Activated CD4-positive, alpha-beta memory T cell treated with anti-CD3 and anti-CD28 coated beads for 36 hours (primary cell): ENCODE data around the gene UBA6. TPM values are rescaled to one million over a fixed set of nuclear protein-coding genes. Genes with fewer than 3 reads are reported as not detected.
"Not testable (repeated sequence)": the region's sequence is repeated elsewhere in the genome, so short reads cannot be mapped to it uniquely, and the experiment has no call there.

Experiments
- CTCF ChIA-PET: fragments of 350-600 bp; sonication (Branson Sonifier 250); formaldehyde crosslinking; loops from one replicate; lab custom pipeline; 2021; ENCODE audit warnings: antibody characterized with exemption, inconsistent platforms; lab: Charles Lee
- POLR2A ChIA-PET: fragments of 350-600 bp; sonication (Branson Sonifier 250); formaldehyde crosslinking; loops from one replicate; lab custom pipeline; 2021; ENCODE audit warnings: antibody characterized with exemption; lab: Charles Lee
- DNase-seq: peaks from one replicate; pipeline ENCODE4 v3.0.0-alpha.2; 2020
- H3K27ac Mint-ChIP-seq: one replicate; pipeline ENCODE4 v1.8.0; 2021; ENCODE audit warnings: mixed read lengths
- H3K27me3 Mint-ChIP-seq: one replicate; pipeline ENCODE4 v1.8.0; 2021; ENCODE audit warnings: mixed read lengths
- H3K36me3 Mint-ChIP-seq: one replicate; pipeline ENCODE4 v1.8.0; 2021; ENCODE audit warnings: mixed read lengths
- H3K4me1 Mint-ChIP-seq: one replicate; pipeline ENCODE4 v1.8.0; 2021; ENCODE audit warnings: low read depth, mixed read lengths
- H3K4me3 Mint-ChIP-seq: one replicate; pipeline ENCODE4 v1.8.0; 2021; ENCODE audit warnings: mild to moderate bottlenecking, mixed read lengths
- H3K9me3 Mint-ChIP-seq: one replicate; pipeline ENCODE4 v1.8.0; 2021; ENCODE audit warnings: mixed read lengths
- intact Hi-C: fragments of 100-400 bp; cut with micrococcal nuclease; formaldehyde crosslinking; loops from one replicate; pipeline ENCODE4 v1.15.1; 2023
- total RNA-seq, 2 experiments: library from RNA; stranded (reverse); gene quantifications; one replicate each; pipeline ENCODE4 v1.2.3, GENCODE V29; 2021

Gene UBA6
- total RNA-seq, 2 experiments from 2014 or later, result 107 to 112 TPM

DNA sequence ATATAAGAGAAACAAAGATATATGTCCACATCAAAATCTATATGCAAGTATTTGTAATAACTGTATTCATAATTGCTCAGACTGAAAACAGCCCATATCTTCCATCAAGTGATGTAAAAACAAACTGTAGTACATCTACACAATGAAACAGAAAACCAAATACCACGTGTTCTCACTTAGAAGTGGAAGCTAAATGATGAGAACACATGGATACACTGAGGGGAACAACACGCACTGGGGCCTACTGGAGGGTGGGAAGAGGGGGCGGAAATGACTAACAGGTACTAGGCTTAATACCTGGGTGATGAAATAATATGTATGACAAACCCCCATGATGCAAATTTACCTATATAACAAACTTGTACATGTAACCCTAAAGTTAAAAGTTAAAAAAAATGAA is 42.7 kb downstream of the UBA6 start:
- peak; percentile 63 for DNase-seq
- Mint-ChIP-seq H3K9me3 (peaks cover 29% of the 10 kb centered on the region), H3K36me3 (peaks cover 79% of the 10 kb centered on the region), H3K4me3 (no peak overlapping the region), H3K27ac (peak overlapping the region; percentile 63), H3K4me1 (peaks cover 24% of the 10 kb centered on the region), H3K27me3 (no peaks in the 10 kb centered on the region)
- POLR2A ChIA-PET, result no interaction called here
- intact Hi-C loops, result loop anchor here (1.0 to 2.0 kb wide), 5 partner anchors 27 to 136 kb away; partner anchors contain the start of genes CENPC and UBA6
- CTCF ChIA-PET, result no interaction called here

DNA sequence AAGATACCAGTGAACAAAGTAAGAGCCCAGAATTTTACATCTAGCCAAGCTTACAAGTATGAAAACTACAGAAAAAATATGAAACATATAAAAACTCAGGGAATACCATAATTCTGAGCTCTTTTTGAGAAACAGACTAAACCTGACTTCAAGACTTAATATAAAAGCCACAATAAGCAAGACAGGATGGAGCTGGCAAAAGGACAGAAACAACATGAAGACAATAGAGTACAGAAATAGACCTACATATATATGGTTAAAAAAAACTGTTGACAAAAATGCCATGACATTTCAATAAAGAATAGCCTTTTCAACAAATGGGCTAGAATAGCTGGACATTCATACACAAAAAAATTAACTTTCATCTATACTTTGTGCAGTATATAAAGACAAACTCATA is 49.4 kb downstream of the UBA6 start:
- Mint-ChIP-seq H3K27me3 (no peaks in the 10 kb centered on the region), H3K4me1 (no peaks in the 10 kb centered on the region), H3K36me3 (peaks cover 39% of the 10 kb centered on the region), H3K4me3 (no peak overlapping the region), H3K9me3 (peaks cover 4% of the 10 kb centered on the region), H3K27ac (no peak overlapping the region)
- ChIA-PET CTCF (no interaction called here), POLR2A (no interaction called here)
- intact Hi-C loops, result no loop called here
- DNase-seq, result no peak

DNA sequence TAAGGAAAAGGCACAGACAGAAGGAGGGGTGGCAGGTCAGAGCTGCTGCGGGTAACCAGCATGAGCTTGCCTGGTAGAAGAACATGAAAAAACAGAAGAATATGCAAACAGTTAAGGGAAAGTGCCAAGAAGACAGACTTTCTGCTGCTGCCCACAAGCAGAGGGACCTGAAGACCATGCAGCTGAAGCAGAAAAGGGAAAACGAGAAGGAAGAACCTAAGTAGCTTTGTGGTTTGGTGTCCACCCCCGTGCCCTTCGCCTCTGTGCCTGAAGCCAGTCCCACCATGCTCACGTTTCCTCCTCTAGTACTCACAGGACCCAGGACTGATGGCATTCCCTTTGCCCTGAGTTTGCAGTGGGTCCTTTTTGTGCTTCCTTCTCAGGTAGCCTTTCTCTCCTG is 62.8 kb downstream of the UBA6 start:
- H3K27ac Mint-ChIP-seq, result no peak overlapping the region
- DNase-seq, result no peak
- H3K4me1 Mint-ChIP-seq, result no peaks in the 10 kb centered on the region
- intact Hi-C loops, result no loop called here
- ChIA-PET CTCF (no interaction called here), POLR2A (no interaction called here)
- no peaks in the 10 kb centered on the region for H3K27me3 Mint-ChIP-seq
- H3K36me3 Mint-ChIP-seq, result peaks cover 37% of the 10 kb centered on the region
- no peaks in the 10 kb centered on the region for H3K9me3 Mint-ChIP-seq
- no peak overlapping the region for H3K4me3 Mint-ChIP-seq

DNA sequence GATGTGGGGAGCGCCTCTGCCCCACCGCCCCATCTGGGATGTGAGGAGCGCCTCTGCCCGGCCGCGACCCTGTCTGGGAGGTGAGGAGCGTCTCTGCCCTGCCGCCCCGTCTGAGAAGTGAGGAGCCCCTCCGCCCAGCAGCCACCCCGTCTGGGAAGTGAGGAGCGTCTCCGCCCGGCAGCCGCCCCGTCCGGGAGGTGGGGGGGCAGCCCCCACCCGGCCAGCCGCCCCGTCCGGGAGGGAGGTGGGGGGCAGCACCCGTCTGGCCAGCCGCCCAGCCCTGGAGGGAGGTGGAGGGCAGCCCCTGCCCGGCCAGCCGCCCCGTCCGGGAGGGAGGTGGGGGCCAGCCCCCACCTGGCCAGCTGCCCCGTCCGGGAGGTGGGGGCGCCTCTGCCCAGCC is 64.0 kb downstream of the UBA6 start:
- H3K27me3 Mint-ChIP-seq, intact Hi-C loops: not testable (repeated sequence)

DNA sequence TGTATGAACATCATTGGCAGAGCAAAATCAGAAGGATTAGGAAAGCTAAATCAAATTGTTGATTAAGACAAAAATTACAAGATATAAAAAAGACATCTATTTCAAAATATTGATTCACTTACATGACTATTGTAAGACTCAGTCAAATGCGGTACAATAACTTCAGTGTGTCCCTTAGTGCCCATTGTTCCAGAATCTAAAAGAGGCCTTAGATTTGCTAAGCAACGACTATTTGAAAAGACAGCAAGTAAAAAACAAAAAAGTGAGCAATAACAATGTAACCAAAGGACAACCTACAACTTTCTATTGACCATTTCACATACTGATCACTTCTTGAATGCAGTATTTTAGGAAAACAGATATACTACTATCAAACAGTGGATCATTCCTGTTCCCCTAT is 65.6 kb downstream of the UBA6 start:
- Mint-ChIP-seq H3K4me1 (no peaks in the 10 kb centered on the region), H3K4me3 (no peak overlapping the region), H3K27me3 (no peaks in the 10 kb centered on the region), H3K9me3 (no peaks in the 10 kb centered on the region), H3K27ac (no peak overlapping the region), H3K36me3 (peaks cover 39% of the 10 kb centered on the region)
- ChIA-PET CTCF (no interaction called here), POLR2A (no interaction called here)
- intact Hi-C loops, result no loop called here
- no peak for DNase-seq

More for the DNA sequence above, 64.0 kb downstream of the UBA6 start:
- H3K4me3 Mint-ChIP-seq, H3K27ac Mint-ChIP-seq, H3K4me1 Mint-ChIP-seq, CTCF ChIA-PET, DNase-seq, POLR2A ChIA-PET, H3K9me3 Mint-ChIP-seq: not testable (repeated sequence)
- H3K36me3 Mint-ChIP-seq, result peaks cover 37% of the 10 kb centered on the region

DNA sequence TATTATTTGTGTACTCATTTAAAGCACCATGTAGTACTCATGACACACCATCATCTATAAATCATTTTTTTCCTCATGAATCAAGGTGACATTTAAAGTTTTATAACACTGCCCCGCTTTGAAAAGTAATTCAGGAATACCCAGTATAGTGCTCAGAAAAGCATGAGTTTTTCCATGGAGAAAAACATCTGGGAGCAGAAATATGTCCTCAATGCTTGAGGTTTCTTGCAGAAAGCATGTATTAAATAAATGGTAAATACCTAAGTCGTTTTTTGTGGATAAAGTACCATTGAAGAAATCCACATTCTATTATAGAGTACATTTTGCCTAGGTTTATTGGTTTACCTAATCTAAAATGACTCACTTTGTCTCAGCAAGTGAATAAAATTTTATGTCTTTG is 66.2 kb downstream of the UBA6 start:
- intact Hi-C loops, result loop anchor here (5.0 kb wide), 1 partner anchor 87 kb away; the partner anchor contains the start of gene CENPC

DNA sequence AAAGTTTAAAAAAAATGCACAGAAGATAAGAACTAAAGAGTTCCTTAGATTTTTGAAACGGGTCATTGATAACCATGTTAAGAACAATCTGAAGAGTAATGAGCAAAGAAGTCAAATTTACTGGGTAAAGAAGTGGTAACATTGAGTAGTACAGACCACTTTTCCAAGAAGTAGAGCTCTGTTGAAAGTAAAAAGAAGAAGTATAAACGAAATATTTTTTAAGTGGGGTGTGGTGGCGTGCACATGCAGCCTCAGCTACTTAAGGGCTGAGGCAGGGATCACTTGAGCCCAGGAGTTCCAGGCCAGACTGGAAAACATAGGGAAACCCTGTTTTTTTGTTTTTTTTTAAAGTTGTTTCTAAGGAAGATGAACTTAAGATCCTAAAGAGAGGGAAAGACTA is 68.5 kb downstream of the UBA6 start:
- no peaks in the 10 kb centered on the region for H3K9me3 Mint-ChIP-seq
- H3K27ac Mint-ChIP-seq, result no peak overlapping the region
- no peaks in the 10 kb centered on the region for H3K4me1 Mint-ChIP-seq
- peaks cover 25% of the 10 kb centered on the region for H3K36me3 Mint-ChIP-seq
- no peak overlapping the region for H3K4me3 Mint-ChIP-seq
- DNase-seq, result no peak
- H3K27me3 Mint-ChIP-seq, result no peaks in the 10 kb centered on the region
- intact Hi-C loops, result loop anchor here (5.0 kb wide), 1 partner anchor 85 kb away; the partner anchor contains the start of gene CENPC
- ChIA-PET POLR2A (no interaction called here), CTCF (no interaction called here)

More for the DNA sequence above, 66.2 kb downstream of the UBA6 start:
- DNase-seq, result no peak
- no peak overlapping the region for H3K27ac Mint-ChIP-seq
- no peaks in the 10 kb centered on the region for H3K9me3 Mint-ChIP-seq
- ChIA-PET POLR2A (no interaction called here), CTCF (no interaction called here)
- H3K4me3 Mint-ChIP-seq, result no peak overlapping the region
- H3K27me3 Mint-ChIP-seq, result no peaks in the 10 kb centered on the region
- H3K4me1 Mint-ChIP-seq, result no peaks in the 10 kb centered on the region
- H3K36me3 Mint-ChIP-seq, result peaks cover 37% of the 10 kb centered on the region

DNA sequence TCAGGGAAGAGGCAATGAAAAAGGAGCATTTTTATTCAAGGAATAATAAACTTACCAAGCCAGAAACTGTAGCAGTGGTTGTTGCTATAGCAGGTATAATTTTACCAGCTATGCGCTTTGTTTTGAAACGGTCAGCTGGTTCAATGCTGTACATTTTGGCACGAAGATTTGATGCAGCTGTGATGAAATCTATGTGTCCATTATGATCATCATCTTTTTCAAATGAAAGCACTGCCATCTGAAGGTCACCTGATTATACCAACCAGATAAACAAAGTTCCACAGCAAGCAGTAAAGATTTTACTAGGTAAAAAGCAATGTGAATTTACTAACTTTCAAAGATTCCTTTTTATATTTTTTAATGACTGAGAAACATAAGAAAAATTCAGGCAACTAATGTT is 76.0 kb downstream of the UBA6 start:
- ChIA-PET POLR2A (no interaction called here), CTCF (no interaction called here)
- H3K27ac Mint-ChIP-seq, result no peak overlapping the region
- DNase-seq, result no peak
- no peak overlapping the region for H3K4me3 Mint-ChIP-seq
- peaks cover 28% of the 10 kb centered on the region for H3K36me3 Mint-ChIP-seq
- H3K9me3 Mint-ChIP-seq, result no peaks in the 10 kb centered on the region
- H3K4me1 Mint-ChIP-seq, result no peaks in the 10 kb centered on the region
- intact Hi-C loops, result no loop called here
- H3K27me3 Mint-ChIP-seq, result no peaks in the 10 kb centered on the region

DNA sequence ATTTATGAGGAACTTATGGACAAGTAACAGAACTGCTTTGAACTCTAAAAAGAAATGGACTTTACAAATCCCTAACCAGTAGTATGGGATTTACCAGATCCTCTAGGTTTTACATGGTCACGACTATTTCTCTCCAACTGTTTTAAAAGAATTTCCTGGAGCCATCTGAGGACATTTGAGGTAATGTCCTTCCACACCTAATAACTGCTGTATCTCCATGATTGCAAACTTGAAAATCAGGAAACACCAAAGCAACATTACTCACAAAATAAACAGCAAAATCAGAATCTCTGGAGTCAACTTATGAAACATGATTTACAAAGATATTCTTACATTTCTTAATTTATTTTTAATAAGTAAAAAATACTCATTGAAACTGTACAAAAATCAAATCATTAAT is 84.5 kb downstream of the UBA6 start:
- H3K36me3 Mint-ChIP-seq, result peaks cover 55% of the 10 kb centered on the region
- H3K27me3 Mint-ChIP-seq, result no peaks in the 10 kb centered on the region
- H3K27ac Mint-ChIP-seq, result no peak overlapping the region
- POLR2A ChIA-PET, result no interaction called here
- no peaks in the 10 kb centered on the region for H3K4me1 Mint-ChIP-seq
- DNase-seq, result no peak
- intact Hi-C loops, result no loop called here
- CTCF ChIA-PET, result no interaction called here
- H3K4me3 Mint-ChIP-seq, result no peak overlapping the region
- peaks cover 15% of the 10 kb centered on the region for H3K9me3 Mint-ChIP-seq

DNA sequence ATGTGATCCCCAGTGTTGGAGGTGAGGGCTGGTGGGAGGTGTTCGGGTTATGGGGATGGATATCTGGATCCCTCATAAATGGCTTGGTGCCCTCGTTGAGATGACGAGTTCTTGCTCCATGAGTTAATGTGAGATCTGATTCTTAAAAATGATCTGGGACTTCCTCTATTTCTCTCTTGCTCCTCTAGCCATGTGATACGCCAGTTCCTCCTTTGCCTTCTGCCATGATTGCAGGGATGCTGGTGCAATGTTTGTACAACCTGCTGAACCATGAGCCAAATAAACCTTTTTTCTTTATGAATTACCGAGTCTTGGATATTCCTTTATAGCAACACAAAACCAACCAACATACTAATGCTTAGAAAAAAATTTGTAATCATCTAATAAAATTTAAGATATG is 85.8 kb downstream of the UBA6 start:
- POLR2A ChIA-PET, result no interaction called here
- DNase-seq, result no peak
- Mint-ChIP-seq H3K36me3 (peaks cover 47% of the 10 kb centered on the region), H3K4me1 (no peaks in the 10 kb centered on the region), H3K27me3 (no peaks in the 10 kb centered on the region), H3K27ac (no peak overlapping the region), H3K9me3 (peaks cover 20% of the 10 kb centered on the region), H3K4me3 (no peak overlapping the region)
- intact Hi-C loops, result no loop called here
- CTCF ChIA-PET, result no interaction called here

DNA sequence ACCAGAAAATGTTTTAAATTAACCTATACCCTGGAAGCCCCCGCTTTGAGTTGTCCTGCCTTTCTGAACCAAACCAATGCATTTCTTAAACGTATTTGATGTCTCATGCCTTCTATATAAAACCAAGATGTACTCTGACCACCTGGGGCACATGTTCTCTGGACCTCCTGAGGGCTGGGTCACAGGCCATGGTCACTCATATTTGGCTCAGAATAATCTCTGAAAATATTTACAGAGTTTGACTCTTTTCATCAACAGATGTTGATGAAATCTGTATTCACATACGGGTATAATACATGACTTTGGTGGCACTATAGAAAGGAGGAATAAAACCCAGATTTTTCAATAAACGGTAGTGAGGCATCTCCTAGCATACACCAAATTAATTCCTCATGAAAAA is 86.8 kb downstream of the UBA6 start:
- peaks cover 24% of the 10 kb centered on the region for H3K9me3 Mint-ChIP-seq
- intact Hi-C loops, result no loop called here
- CTCF ChIA-PET, result no interaction called here
- H3K4me3 Mint-ChIP-seq, result no peak overlapping the region
- POLR2A ChIA-PET, result no interaction called here
- no peaks in the 10 kb centered on the region for H3K4me1 Mint-ChIP-seq
- no peak overlapping the region for H3K27ac Mint-ChIP-seq
- H3K36me3 Mint-ChIP-seq, result peaks cover 49% of the 10 kb centered on the region
- DNase-seq, result no peak
- H3K27me3 Mint-ChIP-seq, result no peaks in the 10 kb centered on the region

DNA sequence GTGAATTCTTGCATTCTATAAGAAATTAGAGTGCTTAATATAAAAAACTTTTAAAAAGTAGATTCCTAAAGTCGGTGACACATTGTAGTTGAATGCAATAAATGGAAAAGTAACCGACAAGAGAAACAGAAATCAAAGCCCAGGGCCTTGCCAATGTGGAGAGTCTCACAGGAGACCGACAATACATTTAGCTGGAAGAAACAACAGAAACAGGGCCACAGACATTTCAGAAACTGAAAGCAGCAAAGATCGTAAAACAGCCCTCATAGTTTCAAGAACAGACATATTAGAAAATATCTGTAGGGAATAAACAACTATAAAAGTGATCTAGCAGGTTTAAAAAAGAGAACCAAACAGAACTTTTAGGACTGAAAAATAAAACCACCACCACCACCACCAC is 92.9 kb downstream of the UBA6 start:
- no peak overlapping the region for H3K27ac Mint-ChIP-seq
- CTCF ChIA-PET, result no interaction called here
- peaks cover 19% of the 10 kb centered on the region for H3K36me3 Mint-ChIP-seq
- DNase-seq, result no peak
- POLR2A ChIA-PET, result no interaction called here
- no peak overlapping the region for H3K4me3 Mint-ChIP-seq
- no peaks in the 10 kb centered on the region for H3K27me3 Mint-ChIP-seq
- peaks cover 7% of the 10 kb centered on the region for H3K4me1 Mint-ChIP-seq
- intact Hi-C loops, result no loop called here
- peaks cover 12% of the 10 kb centered on the region for H3K9me3 Mint-ChIP-seq

DNA sequence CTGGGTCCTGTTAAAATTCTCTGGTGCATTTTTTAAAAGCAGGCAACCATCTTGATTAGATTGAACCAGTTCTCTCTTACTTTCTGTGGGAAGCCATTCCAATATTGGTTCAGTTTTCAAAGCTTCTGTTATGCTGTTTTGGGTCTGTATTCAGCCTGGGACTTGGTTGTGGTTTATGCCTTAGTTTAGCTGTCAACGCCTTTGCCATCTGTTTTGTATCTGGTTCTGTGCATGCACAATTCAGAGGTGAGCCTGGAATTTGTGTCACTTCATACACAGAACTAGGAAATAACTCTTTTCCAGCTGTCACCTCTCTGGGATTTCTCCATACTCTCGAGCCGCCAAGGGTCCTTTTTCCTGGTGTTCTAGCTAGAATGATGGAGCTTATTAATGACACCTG is 96.2 kb downstream of the UBA6 start:
- Mint-ChIP-seq H3K4me3 (no peak overlapping the region), H3K4me1 (peaks cover 7% of the 10 kb centered on the region), H3K9me3 (peaks cover 10% of the 10 kb centered on the region), H3K36me3 (peaks cover 25% of the 10 kb centered on the region), H3K27me3 (no peaks in the 10 kb centered on the region), H3K27ac (no peak overlapping the region)
- ChIA-PET POLR2A (no interaction called here), CTCF (no interaction called here)
- intact Hi-C loops, result no loop called here
- no peak for DNase-seq
